ENCODE results near the gene TMEM253.

Gene TMEM253

DNA sequence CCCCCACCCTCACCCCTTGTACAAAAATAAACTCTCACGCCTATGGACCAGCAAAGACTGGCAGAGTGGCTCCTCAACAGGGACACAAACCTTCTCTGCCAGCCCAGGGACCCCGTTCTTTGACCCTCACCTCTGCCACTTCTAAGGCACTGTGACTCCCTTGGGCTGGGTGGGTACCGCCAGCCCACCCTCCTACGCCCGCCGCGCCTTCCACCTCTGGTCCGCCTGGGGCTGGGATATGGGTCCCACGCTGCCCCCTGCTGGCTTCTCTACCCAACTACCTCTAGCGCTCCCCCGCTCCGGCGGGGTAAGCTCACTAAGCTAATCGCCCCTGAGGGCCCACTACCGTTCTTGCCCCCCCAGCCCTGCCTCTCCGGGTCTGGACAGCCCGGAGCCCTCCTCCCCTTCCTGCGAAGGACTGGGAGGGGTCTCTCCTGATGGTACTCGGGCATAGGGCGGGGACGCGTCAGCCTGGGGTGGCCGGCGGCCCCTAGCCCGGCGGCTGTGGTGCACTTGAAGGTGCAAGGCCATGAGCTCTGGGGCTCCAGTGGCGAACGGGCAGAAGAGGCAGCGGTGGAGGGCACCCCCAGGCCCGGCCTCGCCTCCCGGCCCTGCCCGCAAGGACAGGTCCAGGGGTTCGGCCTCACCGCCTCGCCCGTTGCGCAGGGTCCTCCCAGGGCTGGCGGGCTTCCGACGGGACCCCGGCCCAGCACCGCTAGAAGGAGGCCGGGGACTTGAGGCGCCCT lies 10.5 kb upstream of the TMEM253 start:
- DNase-seq (ENCODE audit: low read depth): no peak

DNA sequence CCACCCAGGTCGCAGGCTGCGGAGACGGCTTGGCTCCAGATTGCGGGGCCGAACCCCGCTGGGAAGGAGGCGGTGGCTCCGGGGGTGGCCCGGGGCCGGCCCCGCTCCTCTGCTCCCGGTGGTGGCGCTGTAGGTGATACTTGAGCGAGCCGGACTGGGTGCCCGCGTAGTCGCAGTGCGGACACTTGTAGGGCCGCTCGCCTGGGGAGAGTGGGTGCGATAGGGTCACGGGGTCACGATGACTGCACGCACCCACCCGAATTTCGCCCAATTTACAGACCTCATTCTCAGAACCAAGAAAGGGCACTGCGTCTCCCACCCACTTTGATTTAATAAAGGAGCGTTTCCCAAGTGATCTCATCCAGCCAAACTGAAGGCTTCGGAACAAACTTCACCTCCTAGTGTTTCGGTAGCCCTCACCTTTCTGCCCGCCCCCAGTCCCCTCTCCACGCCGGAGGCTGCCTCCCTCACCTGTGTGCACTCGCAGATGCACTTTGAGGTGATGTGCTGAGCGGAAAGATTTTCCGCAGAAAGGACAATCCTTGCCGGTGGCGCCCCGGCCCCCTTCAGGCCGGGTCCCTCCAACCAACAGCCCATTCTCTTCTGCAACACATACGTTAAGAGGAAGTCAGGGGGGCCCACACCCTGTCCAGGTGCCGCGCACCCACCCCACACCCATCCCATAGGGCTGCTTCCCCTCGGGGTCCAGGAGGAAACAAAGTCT lies 9.8 kb upstream of the TMEM253 start:
- DNase-seq (ENCODE audit: low read depth): no peak

DNA sequence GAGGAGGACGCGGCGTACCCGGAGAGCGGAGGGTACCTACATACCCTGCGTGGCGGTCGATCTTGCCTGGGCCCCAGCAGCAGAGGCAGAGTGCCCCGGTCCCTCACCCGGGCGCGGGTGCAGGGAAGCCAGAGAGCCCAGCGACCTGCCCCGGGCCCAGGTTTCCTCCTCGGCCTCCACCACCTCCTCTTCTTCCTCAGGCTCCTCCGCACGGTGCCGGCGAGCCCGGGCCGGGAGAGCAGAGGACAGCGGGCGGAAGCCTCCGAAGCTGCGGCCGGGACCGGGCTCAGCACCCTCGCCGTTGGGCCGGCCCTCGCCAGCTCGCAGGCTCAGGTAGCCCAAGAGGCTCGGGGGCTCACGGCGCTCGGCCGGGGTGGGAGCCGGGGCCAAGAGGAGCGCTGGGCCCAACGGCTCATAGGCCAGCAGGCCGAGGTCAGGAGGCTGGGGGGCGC lies 9.0 kb upstream of the TMEM253 start:
- DNase-seq (ENCODE audit: low read depth): no peak

DNA sequence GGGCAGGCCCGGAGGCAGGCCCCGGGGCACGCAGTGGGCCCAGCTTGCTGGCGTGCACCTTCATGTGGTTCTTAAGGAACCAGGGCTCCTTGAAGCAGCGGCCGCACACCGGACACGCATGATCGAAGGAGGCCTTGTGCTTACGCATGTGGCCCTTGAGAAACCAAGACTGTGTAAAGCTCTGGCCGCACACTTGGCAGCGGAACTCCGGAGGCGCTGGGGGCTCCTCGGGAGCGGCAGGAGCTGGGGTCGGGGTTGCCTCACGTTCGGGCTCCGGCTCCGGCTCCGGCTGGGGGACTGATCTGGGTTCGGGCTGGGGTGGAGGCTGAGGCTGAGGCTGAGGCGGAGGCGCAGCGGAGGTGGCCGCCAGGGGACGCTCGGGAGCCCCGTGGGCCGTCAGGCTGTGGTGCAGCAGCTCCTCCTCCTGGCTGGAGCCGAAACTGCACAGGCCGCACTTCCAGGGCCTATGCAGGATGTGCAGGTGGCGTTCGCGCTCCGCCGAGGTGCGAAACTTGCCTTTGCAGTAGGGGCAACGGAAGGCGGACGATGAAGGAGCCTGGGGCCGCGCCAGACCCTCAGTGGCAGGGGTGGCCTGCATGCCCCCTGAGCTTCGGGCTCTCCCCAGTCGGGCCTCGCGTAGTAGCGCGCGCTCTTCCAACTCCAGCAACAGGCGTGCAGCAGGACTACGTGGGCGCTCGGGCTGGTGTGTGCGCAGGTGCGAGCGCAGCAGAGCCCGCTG lies 8.4 kb upstream of the TMEM253 start:
- peak; percentile 49 for DNase-seq (ENCODE audit: low read depth)

DNA sequence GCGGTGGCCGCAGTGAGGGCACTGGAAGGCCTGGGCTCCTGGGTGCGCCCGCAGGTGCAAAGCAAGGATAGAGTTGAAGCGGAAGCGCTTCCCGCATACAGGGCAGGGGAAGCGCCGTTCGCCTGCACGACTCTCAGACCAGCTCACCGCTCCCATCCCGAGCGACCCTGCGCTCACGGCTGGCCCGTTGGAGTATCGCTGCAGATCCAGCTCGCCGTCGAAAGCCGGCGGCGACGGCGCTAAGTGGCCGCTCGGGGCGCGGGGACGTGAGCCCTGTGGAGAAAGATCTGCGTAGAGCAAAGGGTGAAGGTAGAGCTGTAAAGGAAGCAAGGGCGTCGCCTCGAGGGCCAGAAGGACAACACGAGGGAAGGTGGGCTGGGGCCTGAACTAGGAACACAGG lies 7.8 kb upstream of the TMEM253 start:
- no peak for DNase-seq (ENCODE audit: low read depth)

DNA sequence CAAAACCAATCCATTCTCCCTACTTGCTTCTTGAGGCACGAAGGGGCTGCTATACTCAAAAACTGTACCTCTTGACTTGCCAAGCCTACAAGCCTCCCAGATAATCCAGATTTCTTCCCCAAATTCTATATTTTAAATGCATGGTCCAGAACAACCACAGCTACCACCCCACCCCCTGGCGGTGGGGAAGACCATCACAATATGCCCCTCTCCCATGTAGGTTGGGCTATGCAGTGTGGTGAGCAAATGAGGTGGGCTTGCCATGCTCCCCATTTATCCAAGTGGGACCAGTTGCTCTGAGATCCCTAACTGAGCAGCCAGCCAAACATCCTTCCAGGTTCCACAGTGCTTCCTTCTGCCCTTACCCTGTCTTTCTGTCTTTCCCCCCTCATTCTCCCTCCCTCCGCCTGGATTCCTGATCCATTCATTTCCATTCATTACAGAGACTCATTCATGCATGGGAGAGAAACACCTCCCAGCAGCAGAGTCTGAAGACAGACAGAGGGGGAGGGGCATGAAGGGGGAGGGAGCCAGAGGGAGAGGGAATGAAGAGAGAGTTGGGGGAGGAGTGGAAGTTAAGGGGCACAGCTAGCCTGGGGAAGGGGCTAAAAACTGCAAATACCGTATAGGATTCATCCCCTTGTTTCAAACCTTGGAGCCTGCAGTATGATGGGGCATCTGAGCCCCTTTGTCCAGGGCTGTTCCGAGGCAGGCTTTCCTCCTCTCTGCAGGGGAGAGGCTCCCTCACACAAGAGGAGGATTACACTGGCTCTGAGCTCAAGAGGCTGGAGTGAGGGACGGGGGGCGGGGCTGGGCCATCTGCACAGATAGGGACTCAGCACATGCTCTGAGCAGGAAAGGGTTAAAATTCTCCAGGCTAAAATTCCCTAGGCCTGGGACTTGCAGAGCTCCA lies 6.8 kb upstream of the TMEM253 start:
- DNase-seq (ENCODE audit: low read depth): no peak

DNA sequence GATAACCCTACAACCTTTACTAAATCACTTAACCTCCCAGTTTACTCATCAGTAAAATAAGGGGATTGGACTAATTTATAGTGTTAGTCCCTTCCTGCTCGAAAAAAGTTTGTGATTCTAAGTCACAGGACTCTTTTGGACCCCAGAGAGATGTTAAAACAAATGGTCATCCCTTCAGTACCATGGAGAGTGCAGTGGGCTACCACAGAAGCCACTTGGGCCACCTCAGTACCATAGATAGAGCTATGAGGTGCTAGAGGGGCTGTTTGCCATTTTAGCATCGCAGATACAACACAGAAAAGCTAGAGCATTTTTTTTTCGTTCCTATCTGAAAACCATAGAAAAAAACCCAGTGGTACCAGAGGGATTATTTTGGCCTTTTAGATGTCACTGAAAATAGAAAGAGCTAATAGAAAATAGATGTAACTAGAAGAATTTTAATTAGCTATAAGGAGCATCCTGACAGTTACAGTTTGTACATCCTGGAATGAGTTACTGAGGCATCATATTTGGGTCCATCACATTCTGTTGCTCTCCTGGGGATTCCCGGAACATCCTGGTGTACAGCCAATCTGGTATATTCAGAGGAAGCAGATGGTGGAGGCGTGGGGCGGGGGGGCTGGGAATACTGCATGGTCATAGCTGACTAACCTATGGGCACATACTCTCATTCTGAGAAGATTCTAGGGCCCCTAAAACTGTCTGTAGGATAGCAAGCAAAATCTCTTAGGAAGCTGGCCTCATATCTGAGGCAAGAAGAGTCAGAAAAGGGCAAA lies 5.2 kb upstream of the TMEM253 start:
- DNase-seq (ENCODE audit: low read depth): peak; percentile 38

DNA sequence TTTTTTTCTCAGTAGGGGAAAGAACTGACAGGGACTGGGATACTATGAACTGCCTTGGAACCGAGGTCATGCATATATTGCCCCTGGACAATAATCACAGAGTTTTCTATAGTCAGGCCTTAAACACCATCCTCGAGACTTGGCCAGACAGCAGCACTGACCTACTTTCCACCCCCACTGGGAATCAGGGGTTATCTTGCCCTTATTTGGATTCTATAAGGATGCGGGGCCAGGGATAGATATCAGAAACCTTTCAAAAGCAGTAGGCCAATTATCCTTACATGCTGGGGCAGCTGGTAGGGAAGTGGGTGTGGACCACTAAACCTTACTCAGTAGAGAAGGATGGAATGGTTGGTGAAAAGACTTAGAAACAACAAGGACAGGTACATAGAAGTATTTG lies 4.4 kb upstream of the TMEM253 start:
- DNase-seq (ENCODE audit: low read depth): no peak

DNA sequence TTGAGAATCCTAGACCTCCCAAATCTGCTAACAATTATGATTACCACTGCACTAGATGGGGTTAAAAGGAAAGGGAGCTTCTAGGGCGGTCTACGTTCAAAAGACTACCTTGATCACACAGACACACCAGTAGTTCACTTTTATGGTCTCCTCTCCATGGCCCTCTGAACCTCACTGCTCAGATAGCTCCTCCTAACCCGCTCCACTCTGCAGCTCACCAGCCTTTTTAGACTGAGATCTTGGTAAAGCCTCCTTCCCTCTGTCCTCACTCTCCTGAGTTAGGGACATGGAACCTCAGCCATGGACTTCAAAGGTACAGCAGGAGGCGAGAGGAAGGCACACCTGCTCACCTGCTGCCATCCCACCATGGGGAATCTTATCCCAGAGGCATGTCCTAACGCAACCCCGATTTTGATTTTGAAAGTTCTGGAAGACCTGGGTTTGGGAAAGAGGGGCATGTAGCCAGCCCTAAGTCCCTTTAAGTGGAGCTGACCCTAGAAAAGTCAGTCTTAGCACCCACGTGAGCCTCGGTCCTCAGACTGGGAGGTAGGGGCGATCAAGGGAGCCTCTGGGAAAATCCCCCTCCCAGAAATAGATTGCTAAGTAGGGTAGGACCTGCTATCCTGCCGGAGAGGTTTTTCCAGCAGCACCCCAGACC lies 3.8 kb upstream of the TMEM253 start:
- no peak for DNase-seq (ENCODE audit: low read depth)

DNA sequence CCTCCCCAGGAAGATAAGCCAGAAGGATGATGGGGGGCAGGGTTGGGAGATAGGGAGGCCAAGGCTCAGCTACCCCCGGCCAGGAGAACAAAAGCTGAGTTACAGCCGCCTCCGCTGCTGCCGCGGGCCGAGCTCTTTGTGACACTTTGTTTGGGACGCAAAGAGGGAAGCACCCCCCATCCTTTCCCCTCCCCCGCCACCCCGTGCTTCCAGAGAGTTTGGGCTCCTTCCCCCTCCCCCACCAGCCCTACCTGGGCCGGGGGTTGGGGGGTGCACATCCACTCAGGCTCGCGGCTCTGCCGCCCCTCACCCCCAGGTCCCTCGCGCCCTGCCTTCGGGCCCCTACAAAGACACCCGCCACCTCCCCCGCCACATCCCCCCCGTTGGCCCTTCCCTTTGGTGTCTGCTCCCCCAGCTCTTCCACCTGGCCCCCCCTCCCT lies 3.2 kb upstream of the TMEM253 start:
- no peak for DNase-seq (ENCODE audit: low read depth)

DNA sequence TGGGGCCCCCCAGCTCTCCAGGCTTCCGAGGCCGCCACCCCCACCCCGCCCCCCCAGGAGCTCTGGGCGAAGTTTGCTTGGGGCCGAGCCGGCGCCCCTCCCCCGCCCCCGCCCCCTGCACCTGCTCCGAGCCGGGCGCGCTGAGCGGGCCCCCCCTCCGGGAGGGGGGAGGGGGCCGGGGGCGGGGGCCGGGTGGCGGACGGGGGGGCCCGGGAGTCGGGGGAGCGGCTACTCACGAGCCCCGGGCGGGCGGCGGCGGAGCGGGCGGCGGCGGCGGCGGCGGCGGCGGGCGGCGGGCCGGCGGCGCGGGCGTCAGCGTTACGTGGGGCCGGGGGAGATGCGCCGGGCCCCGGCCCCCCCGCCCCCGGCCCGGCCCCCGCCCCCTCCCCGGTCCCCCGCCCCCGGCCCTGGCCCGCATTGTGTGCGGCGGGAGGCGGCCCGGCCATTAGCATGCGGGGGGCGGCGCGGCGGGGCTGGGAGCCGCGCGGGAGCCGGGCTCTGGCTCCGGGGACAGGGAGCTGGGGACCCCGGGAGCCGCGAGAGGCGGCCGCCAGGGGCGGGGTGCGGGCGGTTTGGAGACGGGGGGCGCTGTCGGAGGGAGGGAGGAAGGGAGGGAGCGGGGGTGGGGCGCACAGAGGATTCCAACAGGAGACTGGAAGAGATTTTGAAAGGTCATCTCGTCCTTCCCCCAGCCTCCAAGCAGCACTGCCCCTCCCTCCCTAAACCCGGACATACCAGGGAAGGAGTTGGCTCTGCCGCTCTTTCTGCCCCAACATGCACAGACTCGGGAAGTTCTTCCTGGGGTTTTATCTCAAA lies 2.6 kb upstream of the TMEM253 start, which contains the start of gene ZNF219:
TSS of gene ZNF219 (minus strand) at position 580 of the 816 bp plus-strand sequence. CDS start 5,064 bp downstream, outside the sequence.
- DNase-seq (ENCODE audit: low read depth): peak; percentile 51

DNA sequence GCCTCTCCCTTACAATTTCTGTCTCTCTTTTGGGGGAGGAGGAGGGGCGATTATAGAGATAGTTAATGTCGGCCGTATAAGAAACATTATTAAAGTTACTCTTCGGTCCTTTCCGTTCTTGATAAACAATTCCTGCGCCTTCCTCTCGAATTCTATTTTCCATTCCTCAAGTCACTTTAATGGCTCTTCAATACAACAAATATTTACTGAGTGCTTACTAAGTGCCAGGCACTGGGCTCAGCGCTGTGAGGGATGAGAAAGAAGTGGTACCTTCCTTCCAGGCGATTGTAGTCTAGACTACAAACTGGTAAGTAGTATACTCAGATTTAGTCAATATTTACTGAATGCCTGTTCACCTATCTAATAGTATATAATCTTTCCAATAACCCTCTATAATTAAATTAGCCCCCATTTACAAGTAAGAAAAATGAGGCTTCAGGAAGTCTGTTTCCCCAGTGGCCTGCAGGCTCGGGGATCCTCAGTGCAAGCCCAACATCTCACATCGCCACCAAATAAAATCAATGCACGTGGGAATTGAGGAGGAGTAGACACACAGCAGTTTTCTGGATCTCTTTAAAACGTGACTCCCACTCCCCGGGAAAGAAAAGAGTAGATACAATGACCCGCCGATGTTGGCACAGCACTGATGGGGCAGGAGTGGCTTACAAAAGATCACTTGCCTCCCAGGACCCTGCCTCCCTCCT lies 1.8 kb upstream of the TMEM253 start:
- DNase-seq (ENCODE audit: low read depth): no peak

DNA sequence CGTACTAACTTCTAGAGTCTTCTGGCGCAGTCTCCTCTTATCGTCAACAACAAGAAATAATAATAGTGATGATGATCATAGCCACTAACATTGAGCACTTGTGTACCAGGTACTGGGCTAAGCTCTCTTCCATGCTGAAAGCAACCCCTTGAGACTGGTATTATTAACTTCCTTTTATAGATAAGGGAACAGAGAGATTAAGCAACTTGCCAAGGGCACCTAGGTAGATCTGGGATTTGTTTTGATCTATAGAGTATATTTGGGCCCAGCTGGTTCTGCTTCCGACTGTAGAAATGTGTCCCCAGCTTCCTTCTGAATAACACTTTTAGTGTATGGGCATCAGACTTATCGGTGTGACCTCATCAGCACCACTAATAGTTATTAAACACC lies 1.3 kb upstream of the TMEM253 start:
- no peak for DNase-seq (ENCODE audit: low read depth)

DNA sequence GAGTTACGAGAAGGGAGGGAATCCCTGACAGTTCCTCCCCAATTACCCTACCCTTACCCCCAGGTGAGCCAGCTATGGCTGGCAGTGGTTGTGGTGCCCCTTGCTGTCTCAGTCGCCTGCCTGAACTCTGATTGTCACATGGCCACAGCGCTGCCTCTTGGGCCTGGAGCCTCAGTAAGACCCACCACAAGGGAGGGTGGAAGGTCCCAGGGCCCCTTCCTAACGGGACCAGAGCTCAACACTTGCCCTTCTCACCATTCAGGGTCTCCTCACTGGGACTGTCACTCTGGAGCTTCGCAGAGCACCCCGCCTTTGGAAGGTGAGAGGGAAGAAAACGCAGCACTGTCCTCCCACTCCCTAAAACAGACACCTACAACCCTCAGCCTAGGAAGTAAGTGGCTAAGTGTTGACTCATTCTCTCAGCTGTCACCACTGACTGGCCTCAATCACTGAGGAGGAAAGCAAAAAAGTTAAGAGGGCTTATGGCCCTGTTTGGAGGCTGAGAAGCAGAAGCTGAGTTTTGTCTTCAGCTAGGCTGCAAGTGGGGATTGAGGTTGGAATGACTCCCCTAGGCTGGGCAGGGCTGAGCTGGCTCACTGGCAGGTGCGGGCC lies 1.0 kb downstream of the TMEM253 start:
- DNase-seq (ENCODE audit: low read depth): no peak

DNA sequence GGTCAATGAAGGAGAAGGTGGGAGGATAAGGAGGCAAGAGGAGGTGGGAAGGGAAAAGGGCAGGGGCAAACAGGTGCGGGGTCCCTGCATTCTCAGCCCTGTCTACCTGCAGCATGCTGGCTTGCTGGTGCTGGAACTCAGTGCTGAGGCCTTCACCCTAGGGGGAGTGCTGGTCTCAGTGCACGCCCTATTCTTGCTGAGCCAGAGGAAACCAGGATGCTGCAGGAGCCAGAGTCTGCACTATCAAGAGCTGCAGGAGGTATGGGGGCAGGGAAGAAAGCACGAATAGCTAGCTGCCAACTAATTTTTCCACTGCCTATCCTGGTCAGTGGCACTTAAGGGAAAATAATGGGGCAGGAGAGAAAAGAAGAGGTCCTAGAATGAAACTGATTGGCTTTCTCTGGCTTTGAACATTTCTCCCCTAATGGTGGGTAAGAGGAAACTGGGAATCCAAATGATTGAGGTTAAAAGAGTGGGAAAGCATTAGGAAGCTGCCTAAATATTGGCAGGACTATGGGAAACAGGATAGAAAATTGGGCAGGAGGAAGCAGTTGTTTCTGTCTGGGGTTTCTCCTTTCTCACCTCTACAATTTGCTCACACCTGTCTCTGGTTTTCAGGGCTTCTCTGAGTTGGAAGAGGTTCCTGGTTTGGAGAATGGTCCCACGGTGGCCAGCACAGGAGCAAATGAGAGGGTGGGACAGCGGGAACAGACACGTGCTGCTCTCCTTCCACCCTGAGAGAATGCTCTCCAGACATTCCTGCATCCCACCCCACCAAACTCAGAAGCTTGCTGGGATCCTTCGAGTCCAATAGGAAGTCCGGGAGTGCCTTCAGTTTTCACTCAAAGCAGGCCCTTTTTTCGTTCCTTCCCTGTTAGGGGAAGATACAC lies 1.9 kb downstream of the TMEM253 start:
- DNase-seq (ENCODE audit: low read depth): no peak

DNA sequence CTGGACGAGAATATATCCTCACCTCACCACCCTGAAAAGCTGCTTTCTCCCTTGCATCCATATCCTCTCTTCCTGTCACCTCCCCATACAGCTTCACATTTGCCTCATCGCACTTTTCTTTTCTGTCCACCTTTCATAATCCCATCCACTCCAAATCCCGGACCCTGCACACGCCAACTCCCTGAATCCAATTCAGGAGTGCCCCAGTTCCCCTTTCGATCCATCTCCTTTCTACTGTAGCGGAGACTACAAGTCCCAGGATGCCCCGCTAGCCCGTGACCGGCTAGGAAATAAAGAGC lies 2.5 kb downstream of the TMEM253 start:
- no peak for DNase-seq (ENCODE audit: low read depth)

DNA sequence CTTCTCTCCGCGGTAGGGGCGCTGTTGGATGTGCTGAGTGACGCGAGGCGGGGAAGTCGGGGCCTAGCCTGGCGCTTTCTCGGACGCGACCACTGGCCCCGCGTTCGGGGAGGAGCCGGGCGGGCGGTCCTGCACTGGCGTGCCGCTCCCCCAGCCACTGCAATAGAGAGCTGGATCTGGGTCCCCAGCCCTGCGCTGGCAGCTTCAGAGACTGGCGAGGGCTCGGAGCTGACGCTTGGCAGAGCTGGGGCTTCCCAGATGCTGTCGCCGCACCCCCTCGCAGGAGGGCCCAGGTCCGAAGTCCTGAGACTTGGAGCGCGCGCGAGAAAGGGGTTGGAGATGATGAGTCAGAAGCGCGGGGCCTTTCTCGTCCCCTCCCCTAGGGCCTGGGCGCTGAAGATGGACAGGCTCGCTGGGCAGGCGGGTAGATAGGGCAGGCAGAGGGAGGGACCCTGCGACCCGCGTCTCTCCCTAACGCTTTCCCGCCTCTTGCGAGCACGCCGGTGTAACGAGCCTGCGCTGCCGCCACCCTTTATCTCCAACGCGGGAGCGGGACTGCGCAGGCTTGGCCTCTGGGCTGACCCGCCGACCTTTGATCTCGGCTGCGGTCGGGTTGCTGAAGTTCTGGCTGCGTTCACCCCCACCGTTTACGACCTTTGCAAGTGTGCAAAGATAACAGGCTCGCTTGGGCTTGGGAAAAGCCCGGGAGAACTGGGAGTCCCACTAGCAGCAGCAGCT lies 3.0 kb downstream of the TMEM253 start:
- DNase-seq (ENCODE audit: low read depth): peak; percentile 96
